Neural progenitor cell (in vitro differentiated cells): ENCODE measurements around the gene SYNPO2L.
"Not testable (repeated sequence)": the region's sequence is repeated elsewhere in the genome, so short reads cannot be mapped to it uniquely, and the experiment has no call there.

Experiments
- CTCF ChIP-seq: fragments of 200-600 bp; sonication (generic); IDR thresholded peaks from 2 replicates; pipeline ENCODE4 v1.5.1; 2017; ENCODE audit warnings: antibody characterized with exemption, mild to moderate bottlenecking
- EZH2 ChIP-seq: fragments of 200-600 bp; sonication (generic); IDR thresholded peaks from 2 replicates; pipeline ENCODE4 v1.6.1; 2017; ENCODE audit warnings: antibody characterized with exemption, mild to moderate bottlenecking, moderate library complexity
- EZH2phosphoT487 ChIP-seq: fragments of 200-600 bp; sonication (generic); IDR thresholded peaks from 2 replicates; pipeline ENCODE4 v1.6.1; 2017; ENCODE audit warnings: antibody characterized with exemption

GRCh38 chr10:73689596-73689995 lies 33.8 kb upstream of the SYNPO2L start:
- not testable (repeated sequence) for TF ChIP-seq CTCF, EZH2, EZH2phosphoT487
